Measurements from ENCODE around the gene MCTP2. TPM values are rescaled to one million over a fixed set of nuclear protein-coding genes. Genes with fewer than 3 reads are reported as not detected.
A peak's percentile ranks its signal among the peaks of the same experiment; 100 is the strongest.

Gene MCTP2
- total RNA-seq, 4 donors from 2014 or later, result 24.6 to 78.1 (median 40.3) TPM

- ATAC-seq (ENCODE audit: low FRiP score) (no peak), DNase-seq (ENCODE audit: low spot score) (no peak)
Observed at GRCh38 chr15:94526071-94526689, 294.8 kb downstream of the MCTP2 start.

GRCh38 chr15:94532226-94532625 lies 300.9 kb downstream of the MCTP2 start:
- no peak for TF ChIP-seq CTCF (IDR thresholded peaks at IDR 0.05)
- ATAC-seq (ENCODE audit: low FRiP score), result peak; percentile 92
- DNase-seq (ENCODE audit: low spot score), result no peak

More at GRCh38 chr15:94526071-94526689, 294.8 kb downstream of the MCTP2 start:
- no peak for TF ChIP-seq CTCF (IDR thresholded peaks at IDR 0.05)
